Measurements from ENCODE around the gene VPS13A. TPM values are rescaled to one million over a fixed set of nuclear protein-coding genes. Genes with fewer than 3 reads are reported as not detected.

The VPS13A gene
- 19.8 and 30.9 TPM in 2 replicates for total RNA-seq

GRCh38 chr9:77177143-77177893, at the start of gene VPS13A:
VPS13A (plus strand) TSS chr9:77177534; CDS start chr9:77177705, 171 bp downstream.

Other genes with a start within 250 kb of the VPS13A start
- gene FOXB2, start 157.9 kb upstream of the VPS13A start, total RNA-seq: not detected in 2 replicates